Endothelial cell of umbilical vein (primary cell): Measurements from ENCODE around the gene SLC17A9. TPM values are rescaled to one million over a fixed set of nuclear protein-coding genes. Genes with fewer than 3 reads are reported as not detected.

Experiments used
- BruUV-seq: library from RNA; stranded (reverse); fragments of 400-500 nt; replicated peaks from 2 replicates; lab custom pipeline; 2021; lab: Mats Ljungman, UMichigan
- CTCF ChIA-PET: fragments of 300-600, 350-600 bp; sonication (Branson Sonifier 250); formaldehyde crosslinking; loops from one replicate; lab custom pipeline; 2021; ENCODE audit warnings: antibody characterized with exemption, inconsistent platforms; lab: Charles Lee
- POLR2A ChIA-PET: fragments of 300-600, 350-600 bp; sonication (Branson Sonifier 250); formaldehyde crosslinking; loops from one replicate; lab custom pipeline; 2021; ENCODE audit warnings: antibody characterized with exemption, inconsistent platforms; lab: Charles Lee
- DNase-seq: peaks from one replicate; pipeline ENCODE4 v3.0.0-alpha.2; 2011; ENCODE audit warnings: low read depth, low spot score
- FAIRE-seq: peaks from 2 replicates; lab custom pipeline; 2011; peaks lifted over from hg19 to GRCh38; lab: Jason Lieb, UNC
- H2AFZ ChIP-seq: 2 replicates; pipeline ENCODE4 v1.6.0; 2012; ENCODE audit warnings: low read depth, low read length, control low read depth, inconsistent platforms
- H3K27ac ChIP-seq: 2 replicates; pipeline ENCODE4 v1.5.1; 2011; ENCODE audit warnings: low read depth, mild to moderate bottlenecking, control low read depth, low read length, moderate library complexity; ENCODE audit not compliant: insufficient read depth
- H3K27me3 ChIP-seq, 2 experiments: 2 replicates each; pipeline versions ENCODE4 v1.6.0 to v1.6.1; 2011; ENCODE audit warnings: low read length in 2 of 2, mixed read lengths in 1 of 2; ENCODE audit not compliant: control insufficient read depth in 2 of 2, insufficient read depth in 2 of 2
- H3K36me3 ChIP-seq, 2 experiments: 2 replicates in 1 of 2; 3 replicates in 1 of 2; pipeline ENCODE4 v1.5.1; 2011; ENCODE audit warnings: low read length in 2 of 2, mild to moderate bottlenecking in 1 of 2, moderate library complexity in 1 of 2; ENCODE audit not compliant: control insufficient read depth in 2 of 2, insufficient read depth in 2 of 2; ENCODE audit errors: extremely low read depth in 1 of 2
- H3K4me1 ChIP-seq: 3 replicates; pipeline ENCODE4 v1.5.1; 2011; ENCODE audit warnings: mild to moderate bottlenecking, low read length; ENCODE audit not compliant: control insufficient read depth, insufficient read depth; ENCODE audit errors: extremely low read depth
- H3K4me2 ChIP-seq: 2 replicates; pipeline ENCODE4 v1.6.1; 2011; ENCODE audit warnings: low read length, control low read depth, mixed read lengths; ENCODE audit not compliant: insufficient read depth
- H3K4me3 ChIP-seq, 3 experiments: fragments of 200-600 bp in 1 of 3; sonication (generic), shearing (Covaris generic) in 1 of 3; replicated peaks in 1 of 3; 2 replicates each; pipeline ENCODE4 v1.5.1; 2011 to 2016; ENCODE audit warnings: control low read depth in 3 of 3, low read length in 3 of 3, mild to moderate bottlenecking in 2 of 3, inconsistent platforms in 1 of 3, low read depth in 1 of 3, moderate library complexity in 1 of 3; ENCODE audit not compliant: insufficient read depth in 1 of 3
- H3K79me2 ChIP-seq: 2 replicates; pipeline ENCODE4 v1.6.0; 2012; ENCODE audit warnings: low read length, inconsistent platforms; ENCODE audit not compliant: control insufficient read depth, insufficient read depth
- H3K9ac ChIP-seq: replicated peaks from 2 replicates; pipeline ENCODE3; 2011; ENCODE audit warnings: low read length, control low read depth; ENCODE audit not compliant: insufficient read depth; ENCODE audit errors: extremely low read depth
- H3K9me1 ChIP-seq: replicated peaks from 3 replicates; pipeline ENCODE4 v1.6.0; 2011; ENCODE audit warnings: mild to moderate bottlenecking, low read length; ENCODE audit not compliant: control insufficient read depth, insufficient read depth; ENCODE audit errors: extremely low read depth
- H3K9me3 ChIP-seq: replicated peaks from 2 replicates; pipeline ENCODE4 v1.5.1; 2012; ENCODE audit warnings: low read length, inconsistent platforms; ENCODE audit not compliant: control insufficient read depth, insufficient read depth
- H4K20me1 ChIP-seq: replicated peaks from 2 replicates; pipeline ENCODE3; 2011; ENCODE audit warnings: mild to moderate bottlenecking, low read length; ENCODE audit not compliant: control insufficient read depth, insufficient read depth; ENCODE audit errors: extremely low read depth
- EZH2 ChIP-seq: IDR thresholded peaks from 2 replicates; pipeline ENCODE4 v1.6.1; 2012; ENCODE audit warnings: borderline replicate concordance, low read depth, mild to moderate bottlenecking, moderate library complexity, low read length, inconsistent platforms; ENCODE audit not compliant: severe bottlenecking
- FOS ChIP-seq: IDR thresholded peaks from 2 replicates; pipeline ENCODE4 v1.6.1; 2011; ENCODE audit warnings: mild to moderate bottlenecking, low read length, moderate library complexity, borderline replicate concordance; ENCODE audit not compliant: insufficient read depth
- GATA2 ChIP-seq: IDR thresholded peaks from 2 replicates; pipeline ENCODE4 v1.7.0; 2011; ENCODE audit warnings: low read depth, mild to moderate bottlenecking, moderate library complexity, mixed read lengths, low read length; ENCODE audit not compliant: insufficient read length, insufficient read depth
- JUN ChIP-seq: IDR thresholded peaks from 2 replicates; pipeline ENCODE4 v1.6.1; 2011; ENCODE audit warnings: borderline replicate concordance, low read depth; ENCODE audit not compliant: insufficient read length, insufficient read depth
- MAX ChIP-seq: IDR thresholded peaks from 2 replicates; pipeline ENCODE4 v1.6.1; 2011; ENCODE audit not compliant: insufficient read depth, insufficient read length
- MYC ChIP-seq: IDR thresholded peaks from one replicate; pipeline ENCODE4 v1.6.1; 2011; ENCODE audit warnings: mild to moderate bottlenecking, low read depth, low read length
- POLR2A ChIP-seq: IDR thresholded peaks from 2 replicates; pipeline ENCODE4 v1.6.1; 2012; ENCODE audit warnings: low read depth, mild to moderate bottlenecking, control low read depth, low read length
- POLR2AphosphoS5 ChIP-seq: IDR thresholded peaks from 2 replicates; pipeline ENCODE4 v1.6.1; 2012; ENCODE audit warnings: low read depth, mild to moderate bottlenecking, control low read depth, low read length, moderate library complexity; ENCODE audit not compliant: insufficient read depth
- dilution Hi-C: fragments of 300-500 bp; cut with MboI; formaldehyde crosslinking; loops from one replicate; pipeline ENCODE4 v1.15.0; 2019; ENCODE audit warnings: low sequenced_read_pairs; ENCODE audit not compliant: extremely low pct_ligation_motif_present
- intact Hi-C: fragments of 100-400 bp; cut with micrococcal nuclease; formaldehyde crosslinking; loops from one replicate; pipeline ENCODE4 v1.10.0; 2022
- polyA plus RNA-seq, 4 experiments: library from polyadenylated mRNA; depleted of rRNA in 3 of 4; stranded (reverse) in 3 of 4; unstranded in 1 of 4; fragments of >200 nt; gene quantifications; 2 replicates each; pipeline versions ENCODE4 v1.2.1 to v1.2.3, GENCODE V29; 2011 to 2012; ENCODE audit warnings: missing spikeins in 1 of 4
- total RNA-seq: library from RNA; stranded (reverse); gene quantifications from 2 replicates; pipeline ENCODE4 v1.2.3, GENCODE V29; 2021
- TF ChIP-seq, protein P1 (sequence below), 2 donors: IDR thresholded peaks; 1 replicate in 1 of 2; 2 replicates in 1 of 2; pipeline ENCODE4 v1.5.1; 2011; ENCODE audit warnings: low read length in 2 of 2, mild to moderate bottlenecking in 2 of 2, moderate library complexity in 2 of 2, control low read depth in 1 of 2, inconsistent platforms in 1 of 2, low read depth in 1 of 2; ENCODE audit not compliant: insufficient read depth in 1 of 2; ENCODE audit errors: extremely low read depth in 1 of 2

SLC17A9 gene
- total and polyA plus RNA-seq, 2 donors (not counting 3 experiments of a cell fraction or from before 2014, with no cell fraction given) = 38.2 to 44.5 TPM

- no peaks in the 10 kb centered on the region for H3K27me3 ChIP-seq
- no peak overlapping the region for H3K4me2 ChIP-seq
- DNase-seq (no peak), FAIRE-seq (no peak)
- TF ChIP-seq EZH2 (no peak), FOS (no peak), POLR2AphosphoS5 (no peak), POLR2A (no peak), GATA2 (no peak), MAX (no peak), MYC (no peak), JUN (no peak)
- TF ChIP-seq, protein P1, sequence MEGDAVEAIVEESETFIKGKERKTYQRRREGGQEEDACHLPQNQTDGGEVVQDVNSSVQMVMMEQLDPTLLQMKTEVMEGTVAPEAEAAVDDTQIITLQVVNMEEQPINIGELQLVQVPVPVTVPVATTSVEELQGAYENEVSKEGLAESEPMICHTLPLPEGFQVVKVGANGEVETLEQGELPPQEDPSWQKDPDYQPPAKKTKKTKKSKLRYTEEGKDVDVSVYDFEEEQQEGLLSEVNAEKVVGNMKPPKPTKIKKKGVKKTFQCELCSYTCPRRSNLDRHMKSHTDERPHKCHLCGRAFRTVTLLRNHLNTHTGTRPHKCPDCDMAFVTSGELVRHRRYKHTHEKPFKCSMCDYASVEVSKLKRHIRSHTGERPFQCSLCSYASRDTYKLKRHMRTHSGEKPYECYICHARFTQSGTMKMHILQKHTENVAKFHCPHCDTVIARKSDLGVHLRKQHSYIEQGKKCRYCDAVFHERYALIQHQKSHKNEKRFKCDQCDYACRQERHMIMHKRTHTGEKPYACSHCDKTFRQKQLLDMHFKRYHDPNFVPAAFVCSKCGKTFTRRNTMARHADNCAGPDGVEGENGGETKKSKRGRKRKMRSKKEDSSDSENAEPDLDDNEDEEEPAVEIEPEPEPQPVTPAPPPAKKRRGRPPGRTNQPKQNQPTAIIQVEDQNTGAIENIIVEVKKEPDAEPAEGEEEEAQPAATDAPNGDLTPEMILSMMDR (IDR thresholded peaks at IDR 0.05; ENCODE audit: extremely low read depth in 1 of 2, insufficient read depth in 1 of 2, low read depth in 1 of 2, low read length in 2 of 2) = no peak
- H3K9me3 ChIP-seq = no peaks in the 10 kb centered on the region
- ChIA-PET POLR2A (no interaction called here), CTCF (interaction anchor here (1.5 to 2.2 kb wide), 3 partner anchors 13 to 34 kb away, joined by 3 to 9 read pairs (median 5); no protein-coding TSS in a partner anchor)
- peaks cover 2 to 8% of the 10 kb centered on the region in 2 experiments for H3K36me3 ChIP-seq
- H3K79me2 ChIP-seq = peaks cover 92% of the 10 kb centered on the region
- no peak overlapping the region for H3K9ac ChIP-seq
- dilution Hi-C loops = no loop called here
- no peak overlapping the region for H3K27ac ChIP-seq
- H3K4me3 ChIP-seq = no peak overlapping the region
- BruUV-seq = no TSS peak
- peaks cover 4% of the 10 kb centered on the region for H3K4me1 ChIP-seq
- H2AFZ ChIP-seq = no peak overlapping the region
- H4K20me1 ChIP-seq = no peaks in the 10 kb centered on the region
- no peaks in the 10 kb centered on the region for H3K9me1 ChIP-seq
- intact Hi-C loops = no loop called here
Measured at GRCh38 chr20:62933966-62934365, 18.5 kb upstream of the SLC17A9 start.
